AG09309 (cell line): ENCODE results near the gene RING1.

ENCODE experiments used
- DNase-seq: peaks from one replicate; pipeline ENCODE4 v3.0.0-alpha.2; 2010; ENCODE audit warnings: low read depth
- H3K4me3 ChIP-seq: 2 replicates; pipeline ENCODE4 v1.5.1; 2011; ENCODE audit warnings: mild to moderate bottlenecking, low read depth, low read length, moderate library complexity; ENCODE audit not compliant: control insufficient read depth
- TF ChIP-seq, protein P1 (sequence below): IDR thresholded peaks from 2 replicates; pipeline ENCODE4 v1.5.1; 2011; ENCODE audit warnings: mild to moderate bottlenecking, low read depth, low read length, inconsistent platforms; ENCODE audit not compliant: insufficient read depth, control insufficient read depth; ENCODE audit errors: missing control alignments

Gene RING1

DNA sequence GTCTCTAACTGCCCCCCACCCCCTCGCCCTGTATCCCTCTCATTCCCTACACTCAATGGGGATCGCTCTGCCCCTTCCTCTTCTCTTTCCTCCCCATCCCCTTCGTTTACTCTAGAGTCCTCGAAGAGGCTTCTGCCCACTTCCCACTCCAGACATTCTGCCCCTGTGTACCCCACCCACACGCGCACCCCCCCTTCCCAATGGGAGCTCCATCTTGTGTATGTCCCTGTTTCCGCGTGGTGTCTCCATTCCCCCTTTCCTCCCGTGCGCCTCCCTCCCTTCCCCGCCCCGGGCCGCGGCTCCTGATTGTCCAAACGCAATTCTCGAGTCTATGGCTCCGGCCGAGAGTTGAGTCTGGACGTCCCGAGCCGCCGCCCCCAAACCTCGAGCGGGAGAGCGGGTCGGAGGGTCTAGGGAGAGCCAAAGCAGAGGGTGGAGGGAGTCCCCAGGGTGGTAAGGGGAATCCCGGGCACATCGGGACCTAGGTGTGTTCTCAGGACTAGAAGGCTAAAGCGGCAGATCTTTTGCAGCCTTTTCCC, 679 bp upstream of the RING1 start:
- peak overlapping the region; percentile 56 for H3K4me3 ChIP-seq
- TF ChIP-seq, protein P1, sequence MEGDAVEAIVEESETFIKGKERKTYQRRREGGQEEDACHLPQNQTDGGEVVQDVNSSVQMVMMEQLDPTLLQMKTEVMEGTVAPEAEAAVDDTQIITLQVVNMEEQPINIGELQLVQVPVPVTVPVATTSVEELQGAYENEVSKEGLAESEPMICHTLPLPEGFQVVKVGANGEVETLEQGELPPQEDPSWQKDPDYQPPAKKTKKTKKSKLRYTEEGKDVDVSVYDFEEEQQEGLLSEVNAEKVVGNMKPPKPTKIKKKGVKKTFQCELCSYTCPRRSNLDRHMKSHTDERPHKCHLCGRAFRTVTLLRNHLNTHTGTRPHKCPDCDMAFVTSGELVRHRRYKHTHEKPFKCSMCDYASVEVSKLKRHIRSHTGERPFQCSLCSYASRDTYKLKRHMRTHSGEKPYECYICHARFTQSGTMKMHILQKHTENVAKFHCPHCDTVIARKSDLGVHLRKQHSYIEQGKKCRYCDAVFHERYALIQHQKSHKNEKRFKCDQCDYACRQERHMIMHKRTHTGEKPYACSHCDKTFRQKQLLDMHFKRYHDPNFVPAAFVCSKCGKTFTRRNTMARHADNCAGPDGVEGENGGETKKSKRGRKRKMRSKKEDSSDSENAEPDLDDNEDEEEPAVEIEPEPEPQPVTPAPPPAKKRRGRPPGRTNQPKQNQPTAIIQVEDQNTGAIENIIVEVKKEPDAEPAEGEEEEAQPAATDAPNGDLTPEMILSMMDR, result no peak
- DNase-seq, result no peak

- H3K4me3 ChIP-seq, result no peak overlapping the region
- TF ChIP-seq, protein P1, result no peak
- no peak for DNase-seq
Observed at GRCh38 chr6:33209856-33210255, 1.6 kb downstream of the RING1 start.

GRCh38 chr6:33211136-33211535, 2.8 kb downstream of the RING1 start:
- H3K4me3 ChIP-seq, result no peak overlapping the region
- DNase-seq, result no peak
- TF ChIP-seq, protein P1, result no peak

DNA sequence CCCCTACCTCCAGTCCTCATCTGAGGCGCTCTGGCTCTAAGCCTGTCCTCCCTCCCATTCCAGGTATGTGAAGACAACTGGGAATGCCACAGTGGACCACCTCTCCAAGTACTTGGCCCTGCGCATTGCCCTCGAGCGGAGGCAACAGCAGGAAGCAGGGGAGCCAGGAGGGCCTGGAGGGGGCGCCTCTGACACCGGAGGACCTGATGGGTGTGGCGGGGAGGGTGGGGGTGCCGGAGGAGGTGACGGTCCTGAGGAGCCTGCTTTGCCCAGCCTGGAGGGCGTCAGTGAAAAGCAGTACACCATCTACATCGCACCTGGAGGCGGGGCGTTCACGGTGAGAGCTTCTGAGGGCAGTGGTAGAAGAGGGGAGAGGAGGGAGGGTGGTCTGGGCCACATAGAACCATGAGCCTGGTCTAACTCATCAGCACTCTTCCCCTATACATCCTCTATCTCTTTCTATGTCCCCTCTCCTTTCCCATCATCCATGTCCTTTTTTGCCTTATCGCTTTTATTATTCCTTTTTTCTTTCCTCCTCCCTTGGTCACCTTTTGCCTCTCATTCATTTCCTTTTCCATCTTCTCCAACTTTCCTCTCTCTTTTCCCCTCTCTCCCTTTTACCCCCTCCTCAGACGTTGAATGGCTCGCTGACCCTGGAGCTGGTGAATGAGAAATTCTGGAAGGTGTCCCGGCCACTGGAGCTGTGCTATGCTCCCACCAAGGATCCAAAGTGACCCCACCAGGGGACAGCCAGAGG, 3.5 kb downstream of the RING1 start:
- no peak for DNase-seq
- H3K4me3 ChIP-seq, result no peak overlapping the region
- TF ChIP-seq, protein P1, result no peak

GRCh38 chr6:33212857-33213165, 4.5 kb downstream of the RING1 start:
- TF ChIP-seq, protein P1, result no peak
- peak overlapping the region; percentile 54 for H3K4me3 ChIP-seq
- no peak for DNase-seq

DNA sequence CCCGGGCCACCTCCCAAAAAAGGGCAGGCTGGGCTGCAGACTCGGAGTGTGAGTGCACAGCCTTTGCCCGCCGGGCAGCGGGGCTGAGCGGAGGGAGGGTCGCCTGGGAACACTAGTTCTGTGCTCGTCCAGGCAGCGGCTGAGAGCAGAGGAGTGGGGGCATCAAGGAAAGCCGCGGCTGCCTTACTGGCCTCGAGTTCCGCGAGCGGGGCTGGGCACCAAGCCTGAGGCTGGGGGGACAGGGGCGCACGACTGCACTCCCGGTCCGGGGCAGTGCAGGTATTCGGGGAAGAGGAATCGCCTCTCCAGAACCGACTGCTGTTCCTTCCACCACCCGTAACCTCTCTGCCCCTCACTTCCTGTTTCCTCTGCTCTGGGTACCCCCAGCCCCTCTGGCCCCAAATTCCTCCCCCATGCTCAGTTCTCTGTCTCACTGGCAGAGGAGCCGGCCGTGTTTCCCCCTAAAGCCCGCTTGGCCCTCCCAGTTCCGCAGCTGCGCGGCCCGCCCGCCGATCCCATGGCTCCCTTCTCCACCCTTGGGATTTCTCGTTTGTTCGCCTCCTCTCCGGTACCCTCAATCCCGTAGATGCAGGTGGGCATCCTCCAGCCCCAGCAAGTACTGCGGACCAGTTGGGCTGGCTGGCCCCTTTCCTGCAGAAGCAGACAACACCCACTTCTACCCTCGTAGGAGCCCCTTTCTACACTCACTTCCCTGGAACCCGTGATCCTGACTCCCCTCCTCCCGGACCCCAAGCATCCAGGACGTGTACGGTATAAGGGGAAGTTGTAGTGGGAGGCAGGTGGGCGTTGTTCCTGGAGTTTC, 5.1 kb downstream of the RING1 start:
- peak overlapping the region; percentile 54 for H3K4me3 ChIP-seq
- TF ChIP-seq, protein P1, result no peak

More for the DNA sequence above, 5.1 kb downstream of the RING1 start:
- DNase-seq, result no peak
